Activated CD8-positive, alpha-beta memory T cell treated with anti-CD3 and anti-CD28 coated beads for 48 hours (primary cell): ENCODE measurements around the gene CX3CL1.
"Not testable (repeated sequence)": the region's sequence is repeated elsewhere in the genome, so short reads cannot be mapped to it uniquely, and the experiment has no call there.

Experiments
- DNase-seq, 3 experiments: peaks; one replicate each; pipeline ENCODE4 v3.0.0-alpha.2; 2020; ENCODE audit warnings: low read depth in 2 of 3, low spot score in 2 of 3

Gene CX3CL1

DNA sequence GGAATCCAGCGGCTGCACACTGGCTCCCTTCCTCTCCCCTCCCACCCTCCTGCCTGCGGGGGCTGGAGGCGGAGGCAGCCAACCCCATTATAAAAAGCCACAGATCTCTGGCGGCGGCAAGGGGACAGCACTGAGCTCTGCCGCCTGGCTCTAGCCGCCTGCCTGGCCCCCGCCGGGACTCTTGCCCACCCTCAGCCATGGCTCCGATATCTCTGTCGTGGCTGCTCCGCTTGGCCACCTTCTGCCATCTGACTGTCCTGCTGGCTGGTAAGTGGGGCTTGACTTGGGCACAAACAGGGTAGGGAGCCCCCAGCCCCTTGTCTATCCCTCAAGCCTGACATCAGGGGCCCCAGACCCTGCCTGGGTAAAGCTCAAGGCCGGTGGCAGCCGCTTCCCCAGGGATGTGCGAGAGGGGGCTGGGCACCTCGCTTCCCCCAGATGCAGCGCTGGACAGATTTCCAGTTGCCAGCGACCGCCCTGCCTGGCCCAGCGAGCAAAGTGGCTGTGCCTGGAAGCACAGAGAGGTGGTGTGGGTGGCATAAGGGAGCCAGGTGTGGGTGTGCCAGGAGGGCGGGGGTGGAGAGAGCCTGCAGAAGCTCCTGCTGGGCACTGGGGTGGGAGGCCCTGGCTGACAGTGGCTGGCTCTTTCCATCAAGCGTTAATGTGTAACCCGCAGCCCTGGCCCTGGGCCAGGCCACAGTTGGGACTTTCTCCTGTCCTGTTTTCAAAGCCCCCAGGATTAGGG is at the start of gene CX3CL1:
Gene CX3CL1, plus strand, starts transcription at position 119 of the 745 bp plus-strand sequence. Its CDS starts 79 bp downstream, at position 198.
- DNase-seq: no peak

DNA sequence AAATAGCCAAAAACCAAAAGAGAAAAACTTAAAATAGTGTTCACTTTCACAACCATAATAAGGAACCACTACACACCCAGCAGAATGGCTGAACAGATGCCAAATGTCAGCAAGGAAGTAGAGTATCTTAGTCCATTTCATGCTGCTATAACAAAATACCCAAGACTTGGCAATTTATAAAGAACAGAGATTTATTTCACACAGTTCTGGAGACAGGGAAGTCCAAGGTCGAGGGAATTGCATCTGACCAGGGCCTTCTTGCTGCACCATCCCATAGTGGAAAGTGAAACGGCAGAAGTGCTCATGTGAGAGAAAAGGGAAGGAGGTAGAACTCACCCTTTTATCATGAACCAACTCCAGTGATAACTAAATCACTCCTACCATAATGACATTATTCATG is 47.5 kb upstream of the CX3CL1 start:
- DNase-seq: no peak

DNA sequence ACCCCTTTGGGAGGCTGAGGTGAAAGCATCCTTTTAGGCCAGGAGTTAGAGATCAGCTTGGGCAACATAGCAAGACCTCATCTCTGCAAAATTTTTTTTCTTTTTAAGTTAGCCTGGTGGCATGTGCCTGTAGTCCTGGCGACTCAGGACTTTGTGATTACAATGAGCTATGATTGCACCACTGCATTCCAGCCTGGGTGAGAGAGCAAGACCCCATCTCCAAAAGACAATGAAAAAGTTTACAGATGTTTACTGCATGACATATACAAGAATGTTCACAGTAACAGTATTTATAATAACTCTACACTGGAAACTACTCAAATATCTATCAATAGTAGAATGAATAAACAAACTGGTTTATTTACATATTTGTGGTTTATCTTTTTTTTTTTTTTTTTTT is 46.8 kb upstream of the CX3CL1 start:
- no peak for DNase-seq

DNA sequence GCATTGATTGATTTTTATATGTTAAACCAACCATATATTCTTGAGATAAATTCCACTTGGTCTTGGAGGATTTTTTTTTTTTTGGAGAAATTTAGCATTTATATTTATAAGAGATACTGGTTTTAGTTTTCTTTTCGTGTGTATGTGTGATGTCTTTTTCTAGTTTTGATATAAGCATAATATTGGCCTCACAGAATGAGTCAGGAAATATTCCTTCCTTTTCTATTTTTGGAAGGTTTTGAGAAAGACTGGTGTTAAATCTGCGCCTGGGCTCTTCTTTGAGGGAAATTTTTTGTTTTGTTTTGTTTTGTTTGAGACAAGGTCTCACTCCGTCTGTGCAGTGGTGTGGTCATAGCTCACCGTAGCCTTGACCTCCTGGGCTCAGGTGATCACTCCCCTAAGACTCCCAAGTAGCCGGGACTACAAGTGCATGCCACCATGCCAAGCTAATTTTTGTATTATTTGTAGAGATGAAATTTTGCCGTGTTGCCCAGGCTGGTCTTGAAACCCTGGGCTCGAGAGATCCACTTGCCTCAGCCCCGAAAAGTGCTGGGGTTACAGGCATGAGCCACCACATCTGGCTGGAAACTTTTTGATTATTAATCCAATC is 42.5 kb upstream of the CX3CL1 start:
- no peak for DNase-seq

DNA sequence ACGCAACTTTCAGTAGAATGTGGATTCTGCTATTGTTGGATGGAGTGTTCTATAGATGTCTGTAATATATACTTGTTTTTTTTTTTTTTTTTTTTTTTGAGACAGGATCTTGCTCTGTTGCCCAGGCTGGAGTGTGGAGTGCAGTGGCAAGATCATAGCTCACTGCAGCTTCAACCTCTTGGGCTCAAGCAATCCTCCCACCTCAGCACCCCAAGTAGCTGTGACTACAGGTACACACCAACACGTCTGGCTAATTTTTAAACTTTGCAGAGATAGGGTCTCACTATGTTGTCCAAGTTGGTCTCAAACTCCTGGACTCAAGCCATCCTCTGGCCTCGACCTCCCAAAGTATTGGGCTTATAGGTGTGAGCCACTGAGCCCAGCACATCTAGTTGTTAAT is 40.9 kb upstream of the CX3CL1 start:
- DNase-seq: no peak

DNA sequence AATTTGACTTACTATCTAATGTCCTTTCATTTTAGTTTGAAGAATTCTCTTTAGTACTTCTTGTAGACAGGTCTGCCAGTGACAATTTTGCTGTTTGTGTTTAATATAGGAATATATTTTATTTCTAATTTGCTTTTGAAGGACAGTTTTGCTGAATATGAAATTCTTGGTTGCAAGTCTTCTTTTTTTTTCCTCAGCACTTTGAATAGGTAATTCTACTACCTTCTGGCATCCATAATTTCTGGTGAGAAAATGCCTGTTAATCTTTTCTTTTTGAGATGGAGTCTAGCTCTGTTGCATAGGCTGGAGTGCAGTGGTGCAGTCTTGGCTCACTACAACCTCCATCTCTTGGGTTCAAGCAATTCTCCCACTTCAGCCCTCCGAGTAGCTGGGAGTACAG is 38.9 kb upstream of the CX3CL1 start:
- DNase-seq: no peak

DNA sequence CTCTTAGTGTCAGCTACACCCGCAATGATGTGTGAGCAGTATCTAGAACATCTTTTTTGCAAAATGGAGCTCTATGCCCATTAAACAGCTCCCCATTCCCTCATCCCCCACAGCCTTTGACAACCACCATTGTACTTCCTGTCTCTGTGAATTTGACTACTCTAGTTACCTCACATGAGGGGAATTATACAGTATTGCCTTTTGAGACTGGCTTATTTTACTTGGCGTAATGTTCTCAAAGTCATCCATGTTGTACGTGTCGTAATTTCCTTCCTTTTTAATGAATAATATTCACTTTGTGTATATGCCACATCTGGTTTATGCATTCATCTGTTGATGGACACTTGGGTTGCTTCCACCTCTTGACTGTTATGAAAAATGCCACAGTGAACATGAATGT is 36.9 kb upstream of the CX3CL1 start:
- no peak for DNase-seq

DNA sequence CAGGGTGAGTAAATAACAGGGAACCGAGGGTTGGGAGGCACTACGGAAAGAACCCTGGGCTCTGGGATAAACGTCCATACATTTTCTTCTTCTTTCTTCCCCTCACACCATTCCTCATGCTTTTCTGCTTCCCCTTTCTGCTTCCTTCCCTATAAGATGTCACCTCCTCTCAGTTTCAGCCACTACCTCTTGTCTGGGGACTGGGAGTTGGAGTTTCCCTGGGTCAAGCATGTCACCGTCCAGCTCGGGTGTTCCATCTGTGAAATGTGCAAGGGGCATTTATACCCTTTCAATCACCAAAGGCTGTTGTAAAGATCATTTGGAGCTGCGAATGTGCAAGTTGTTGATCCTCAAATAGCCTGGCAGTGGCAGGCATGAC is 31.2 kb upstream of the CX3CL1 start:
- DNase-seq: no peak

DNA sequence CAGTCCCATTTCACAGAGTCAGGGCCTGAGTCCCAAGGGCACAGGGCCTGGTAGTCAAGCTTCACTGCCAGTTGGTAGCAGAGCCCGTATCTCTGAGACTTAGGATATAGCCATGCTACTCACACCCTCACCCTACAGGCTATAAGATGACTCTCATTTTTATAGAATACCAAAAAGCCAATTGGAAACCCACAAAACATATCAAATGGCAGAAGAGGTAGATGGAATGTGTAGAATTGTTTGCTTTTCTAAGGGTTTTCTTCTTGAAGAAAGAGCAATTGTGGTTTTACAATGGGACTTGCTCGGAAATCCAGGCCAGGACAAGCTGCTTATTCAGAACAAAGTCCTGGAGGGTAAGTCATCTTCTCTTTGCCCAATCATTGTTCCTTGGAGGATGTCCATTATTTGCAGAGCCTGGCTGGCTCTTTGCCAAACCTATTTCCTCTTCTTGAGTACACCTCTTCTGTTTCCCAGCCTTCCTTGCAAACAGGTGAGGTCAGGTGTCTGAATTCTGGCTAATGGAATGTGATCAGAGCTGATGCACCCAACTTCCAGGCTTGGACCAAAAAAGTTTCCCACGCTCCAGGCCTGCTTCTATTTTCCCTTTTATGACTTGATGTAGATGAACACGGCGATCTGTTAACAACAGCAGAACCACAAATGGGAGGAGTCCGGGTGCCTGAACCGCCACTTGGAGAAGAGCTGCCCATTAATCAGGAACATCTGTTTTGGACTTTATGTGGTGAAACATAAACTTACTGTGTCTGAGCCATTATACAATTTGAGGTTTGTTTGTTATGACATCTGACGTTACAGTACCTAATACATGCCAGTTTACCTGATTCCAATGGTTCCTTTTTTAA is 30.6 kb upstream of the CX3CL1 start:
- no peak for DNase-seq

DNA sequence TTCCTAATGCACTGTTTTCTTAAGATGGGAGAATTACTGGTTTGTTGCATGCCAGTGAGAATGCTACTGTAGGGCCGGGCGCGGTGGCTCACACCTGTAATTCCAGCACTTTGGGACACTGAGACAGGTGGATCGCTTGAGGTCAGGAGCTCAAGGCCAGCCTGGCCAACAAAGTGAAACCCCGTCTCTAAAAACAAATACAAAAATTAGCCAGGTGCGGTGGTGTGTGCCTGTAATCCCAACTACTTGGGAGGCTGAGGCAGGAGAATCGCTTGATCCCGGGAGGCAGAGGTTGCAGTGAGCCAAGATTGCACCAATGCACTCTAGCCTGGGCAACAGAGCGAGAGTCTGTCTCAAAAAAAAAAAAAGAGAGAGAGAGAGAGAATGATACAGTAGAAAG is 29.7 kb upstream of the CX3CL1 start:
- not testable (repeated sequence) for DNase-seq

DNA sequence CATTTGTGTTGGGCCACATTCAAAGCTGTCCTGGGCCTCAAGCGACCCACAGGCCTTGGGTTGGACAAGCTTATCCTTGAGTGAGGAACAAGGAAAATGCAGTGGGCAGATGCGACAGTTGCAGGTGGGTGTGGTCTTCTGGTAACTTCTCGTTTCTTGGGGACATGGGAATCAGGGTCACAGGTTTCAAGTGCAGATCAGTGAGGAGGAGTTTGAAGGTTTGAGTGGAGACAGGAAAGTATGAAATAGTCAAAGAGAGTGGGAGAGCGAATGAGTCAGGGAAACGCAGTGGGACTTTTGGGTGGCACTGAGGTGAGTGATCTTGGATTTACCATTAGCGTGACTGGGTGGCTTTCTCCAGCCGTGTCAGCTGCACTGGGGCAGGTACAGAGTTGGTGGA is 29.1 kb upstream of the CX3CL1 start:
- no peak for DNase-seq

DNA sequence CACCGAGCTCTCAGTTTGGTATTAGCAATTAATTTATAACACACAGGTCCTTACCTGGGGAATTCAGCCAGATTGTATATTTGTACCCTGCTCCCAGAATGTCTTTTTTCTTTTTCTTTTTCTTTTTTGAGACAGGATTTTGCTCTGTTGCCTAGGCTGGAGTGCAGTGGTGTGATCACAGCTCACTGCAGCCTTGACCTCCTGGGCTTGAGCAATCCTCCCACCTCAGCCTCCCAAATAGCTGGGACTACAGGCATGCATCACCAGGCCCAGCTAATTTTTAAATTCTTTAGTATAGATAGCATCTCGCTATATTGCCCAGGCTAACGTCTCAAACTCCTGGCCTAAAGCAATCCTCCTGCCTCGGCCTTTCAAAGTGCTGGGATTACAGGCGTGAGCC is 28.2 kb upstream of the CX3CL1 start:
- not testable (repeated sequence) for DNase-seq

DNA sequence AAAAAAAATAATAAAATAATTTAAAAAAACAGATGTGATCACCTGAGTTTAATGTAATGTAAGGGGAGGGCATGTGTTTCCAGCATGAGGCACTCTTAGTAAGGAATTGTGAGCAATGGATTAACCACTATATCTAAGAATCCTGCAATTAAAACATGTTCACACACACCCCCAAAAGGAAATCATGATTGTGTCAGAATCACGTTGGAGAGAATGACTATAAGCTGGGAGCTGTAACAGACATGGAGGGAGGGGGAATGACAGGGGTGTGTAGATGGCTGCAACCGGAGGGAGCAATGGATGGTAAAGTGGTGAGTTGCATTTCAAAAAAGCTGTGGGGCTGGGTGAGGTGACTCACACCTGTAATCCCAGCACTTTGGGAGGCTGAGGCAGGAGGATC is 27.3 kb upstream of the CX3CL1 start:
- no peak for DNase-seq

DNA sequence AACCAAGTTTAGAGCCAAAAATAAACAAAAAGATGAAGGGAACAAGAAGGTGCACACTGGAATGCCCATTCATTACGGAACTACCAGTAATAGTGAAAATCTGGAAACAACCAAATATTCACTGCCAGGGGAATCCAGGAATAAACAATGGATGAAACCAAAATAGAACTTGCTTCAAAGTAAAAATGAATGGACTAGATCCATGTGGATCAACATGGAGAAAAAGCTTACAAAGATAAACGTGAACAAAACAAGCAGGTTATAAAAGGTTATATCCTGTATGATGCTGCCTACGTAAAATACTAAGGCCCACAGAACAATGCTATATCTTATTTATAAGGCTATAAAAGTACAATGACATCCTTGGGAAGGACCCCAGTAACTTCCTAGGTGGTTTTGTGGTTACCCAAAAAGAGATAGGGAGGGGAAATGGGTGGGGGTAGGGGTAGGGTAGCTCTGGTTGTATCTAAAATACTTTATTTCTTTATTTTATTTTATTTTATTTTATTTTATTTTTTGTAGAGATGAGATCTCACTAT is 26.6 kb upstream of the CX3CL1 start:
- no peak for DNase-seq

DNA sequence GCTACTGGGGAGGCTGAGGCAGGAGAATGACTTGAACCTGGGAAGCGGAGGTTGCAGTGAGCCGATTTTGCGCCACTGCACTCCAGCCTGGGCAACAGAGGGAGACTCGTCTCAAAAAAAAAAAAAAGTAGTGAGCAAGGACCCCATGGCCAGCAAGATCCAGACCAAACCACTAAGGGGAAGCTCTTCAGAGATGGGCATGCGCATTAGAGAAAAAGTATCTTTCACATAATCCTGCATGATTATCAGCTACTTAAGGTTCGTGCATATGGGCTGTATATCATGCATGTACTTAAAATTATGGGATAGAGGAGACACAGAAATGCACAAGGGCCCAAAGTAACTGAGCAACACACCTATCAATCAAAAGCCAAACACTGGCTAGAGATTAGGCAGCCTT is 24.4 kb upstream of the CX3CL1 start:
- DNase-seq: no peak

DNA sequence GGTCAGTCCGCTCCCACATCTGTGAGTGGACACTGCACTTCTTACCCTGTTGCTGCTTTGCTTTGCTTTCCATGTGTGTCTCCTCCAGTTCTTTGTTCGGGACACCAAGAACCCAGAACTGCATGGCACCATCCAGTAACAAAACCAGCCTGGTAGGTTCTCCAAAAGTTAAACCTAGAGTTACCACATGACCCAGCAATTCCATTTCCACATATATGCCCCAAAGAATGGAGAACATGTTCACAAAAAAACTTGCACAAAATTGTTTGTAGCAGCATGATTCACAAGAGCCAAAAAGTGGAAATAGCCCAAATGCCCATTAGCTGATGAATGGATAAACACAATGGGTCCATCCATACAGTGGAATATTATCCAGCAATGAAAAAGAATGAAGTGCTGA is 24.0 kb upstream of the CX3CL1 start:
- DNase-seq: no peak

DNA sequence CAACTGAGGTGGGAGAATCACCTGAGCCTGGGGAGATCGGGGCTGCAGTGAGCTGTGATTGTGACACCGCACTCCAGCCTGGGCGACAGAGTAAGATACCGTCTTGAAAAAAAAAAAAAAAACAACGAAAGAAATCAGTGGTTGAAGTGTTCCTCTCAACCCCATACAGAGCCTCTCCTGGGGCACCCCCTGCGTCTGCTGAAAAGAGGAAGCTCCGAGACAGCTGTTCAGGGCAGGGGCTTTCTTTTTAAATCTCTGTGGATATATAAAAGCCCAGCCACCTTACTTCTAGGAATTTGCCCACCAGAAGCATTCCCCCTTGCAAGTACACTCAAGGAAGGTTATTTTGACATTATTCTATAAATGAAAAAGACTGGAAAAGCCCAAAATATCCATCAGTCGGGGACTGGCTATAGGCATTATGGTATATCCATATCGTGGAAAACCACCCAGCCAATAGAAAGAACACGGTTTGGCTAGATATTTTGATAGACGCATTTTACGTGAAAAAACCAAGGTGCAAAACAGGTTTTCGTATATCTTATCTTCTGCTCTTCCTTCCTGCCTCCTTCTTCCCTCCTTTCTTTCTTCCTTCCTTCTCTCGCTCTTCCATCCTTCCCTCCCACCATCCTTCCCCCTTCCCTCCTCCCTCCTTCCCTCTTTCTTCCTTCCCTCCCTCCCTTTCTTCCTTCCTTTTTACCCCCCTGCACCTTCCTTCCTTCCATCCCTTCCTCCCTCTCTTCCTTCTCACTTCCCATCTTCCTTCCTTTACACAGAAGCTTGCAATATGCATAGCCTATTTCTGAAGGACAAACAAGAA is 22.9 kb upstream of the CX3CL1 start:
- DNase-seq: no peak

DNA sequence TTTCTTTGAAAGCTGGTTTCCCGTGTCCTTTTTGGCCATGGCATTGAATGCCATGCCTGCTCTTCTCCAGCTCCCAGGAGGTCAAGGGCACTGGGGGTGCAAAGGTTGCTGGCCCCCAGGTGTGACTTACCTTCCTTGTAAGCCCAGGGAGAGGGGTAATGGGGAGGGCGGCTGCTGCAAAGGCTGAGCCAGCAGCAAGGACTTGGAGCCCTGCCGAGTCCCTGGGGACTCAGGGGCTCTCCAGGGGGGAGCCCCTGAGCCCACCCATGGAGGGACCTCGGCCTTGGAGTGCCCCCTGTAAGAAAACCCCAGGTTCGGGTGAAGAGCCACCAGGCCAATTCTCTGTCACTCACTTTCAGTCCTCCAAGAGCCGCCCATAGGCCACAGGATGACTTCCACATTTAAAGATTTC is 19.6 kb upstream of the CX3CL1 start:
- DNase-seq: no peak

DNA sequence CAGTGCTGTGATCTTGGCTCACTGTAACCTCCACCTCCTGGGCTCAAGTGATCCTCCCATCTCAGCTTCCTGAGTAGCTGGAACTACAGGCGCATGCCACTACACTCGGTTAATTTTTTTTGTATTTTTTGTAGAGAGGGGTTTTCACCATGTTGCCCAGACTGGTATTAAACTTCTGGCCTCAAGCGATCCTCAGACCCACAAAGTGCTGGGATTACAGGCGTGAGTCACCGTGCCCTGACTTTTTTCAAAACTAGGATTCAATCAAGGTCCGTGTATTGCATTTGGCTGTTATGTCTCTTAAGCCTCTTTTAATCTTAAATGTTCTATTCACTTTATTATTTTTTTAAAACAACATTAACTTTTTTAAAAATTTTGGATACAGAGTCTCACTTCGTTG is 18.0 kb upstream of the CX3CL1 start:
- no peak for DNase-seq

DNA sequence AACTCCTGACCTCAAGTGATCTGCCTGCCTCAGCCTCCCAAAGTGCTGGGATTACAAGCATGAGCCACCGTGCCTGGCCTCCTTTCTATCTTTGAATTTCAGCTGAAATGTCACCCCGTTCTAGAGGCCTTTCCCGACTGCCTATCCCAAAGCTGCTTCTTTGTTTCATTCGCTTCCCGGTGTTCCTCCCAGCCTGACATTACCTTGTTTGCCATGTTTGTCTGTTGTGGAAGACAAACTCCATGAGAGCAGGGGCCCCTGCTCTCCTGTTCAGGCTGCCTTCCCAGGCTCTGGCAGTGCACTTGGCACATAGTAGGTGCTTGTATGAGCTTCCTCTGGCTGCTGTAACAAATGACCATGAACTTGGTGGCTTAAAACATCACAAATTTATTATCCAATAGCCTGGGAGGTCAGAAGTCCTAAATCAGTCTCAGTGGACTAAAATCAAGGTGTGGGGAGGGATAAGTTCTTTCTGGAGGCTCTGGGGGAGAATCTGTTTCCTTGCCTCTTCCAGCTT is 16.3 kb upstream of the CX3CL1 start:
- no peak for DNase-seq

DNA sequence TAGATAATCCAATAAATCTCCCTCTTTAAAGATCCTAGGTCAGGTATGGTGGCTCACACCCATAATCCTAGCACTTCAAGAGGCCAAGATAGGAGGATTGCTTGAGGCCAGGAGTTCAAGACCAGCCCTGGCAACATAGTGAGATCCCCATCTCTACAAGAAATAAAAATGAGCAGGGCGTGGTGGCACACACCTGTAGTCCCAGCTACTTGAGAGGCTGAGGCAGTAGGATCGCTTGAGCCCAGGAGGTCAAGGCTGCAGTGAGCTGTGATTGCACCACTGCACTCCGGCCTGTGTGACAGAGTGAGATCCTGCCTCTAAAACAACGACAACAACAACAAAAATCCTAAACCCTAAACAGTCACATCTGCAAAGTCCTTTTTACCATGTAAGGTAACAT is 15.7 kb upstream of the CX3CL1 start:
- DNase-seq: no peak
